Heart left ventricle (tissue), 16 donors: ENCODE data around the gene CCNB1. TPM values are rescaled to one million over a fixed set of nuclear protein-coding genes. Genes with fewer than 3 reads are reported as not detected.
A peak's percentile ranks its signal among the peaks of the same experiment; 100 is the strongest.
"Not testable (repeated sequence)": the region's sequence is repeated elsewhere in the genome, so short reads cannot be mapped to it uniquely, and the experiment has no call there.

Experiments used
- ATAC-seq, 4 donors: fragments of 200-7000 bp; cut with Tn5 transposase; one replicate each; pipeline ENCODE4 v1.9.1; 2020 to 2022; ENCODE audit warnings: moderate library complexity in 4 of 4, mild to moderate bottlenecking in 3 of 4, moderate number of reproducible peaks in 1 of 4
- DNase-seq, 5 donors: peaks; one replicate each; pipeline ENCODE4 v3.0.0-alpha.2; 2020
- H3K27ac ChIP-seq, 12 donors: fragments of 200-600 bp; sonication (generic) in 4 of 12; one replicate each; pipeline versions ENCODE4 v1.5.0 to v1.8.0; 2016 to 2022; ENCODE audit warnings: mild to moderate bottlenecking in 2 of 12
- H3K27me3 ChIP-seq, 9 donors: fragments of 200-600 bp; sonication (generic) in 2 of 9; one replicate each; pipeline versions ENCODE4 v1.5.1 to v1.8.0; 2016 to 2022; ENCODE audit warnings: mild to moderate bottlenecking in 3 of 9
- H3K36me3 ChIP-seq, 9 donors: fragments of 200-600 bp; sonication (generic) in 2 of 9; one replicate each; pipeline versions ENCODE4 v1.5.0 to v1.8.0; 2018 to 2022; ENCODE audit warnings: mild to moderate bottlenecking in 2 of 9
- H3K4me1 ChIP-seq, 12 donors: fragments of 200-600 bp; sonication (generic) in 4 of 12; one replicate each; pipeline versions ENCODE4 v1.5.0 to v1.8.0; 2016 to 2022; ENCODE audit warnings: mild to moderate bottlenecking in 3 of 12
- H3K4me3 ChIP-seq, 12 donors: fragments of 200-600 bp; sonication (generic) in 4 of 12; one replicate each; pipeline versions ENCODE4 v1.5.0 to v1.8.0; 2017 to 2022; ENCODE audit warnings: mild to moderate bottlenecking in 9 of 12, moderate library complexity in 4 of 12
- H3K9me3 ChIP-seq, 12 donors: fragments of 200-600 bp; sonication (generic) in 4 of 12; one replicate each; pipeline versions ENCODE4 v1.5.0 to v1.8.0; 2016 to 2022; ENCODE audit warnings: mild to moderate bottlenecking in 1 of 12
- POLR2A ChIP-seq, 2 donors: fragments of 450-650 bp; IDR thresholded peaks; one replicate each; pipeline ENCODE4 v1.6.1; 2017; ENCODE audit warnings: antibody characterized with exemption in 2 of 2, mild to moderate bottlenecking in 2 of 2, moderate library complexity in 2 of 2
- WGBS, 4 donors: extraction: QIAGEN DNeasy Blood & Tissue Kit in 2 of 4; methylation state at CpG; one replicate each; pipeline versions ENCODE4 v1.1.5 to v1.1.7; 2013 to 2018; 5-methylcytosine and 5-hydroxymethylcytosine counted together
- intact Hi-C, 10 donors: fragments of 100-400 bp; cut with DNase I; formaldehyde crosslinking; loops; one replicate each; pipeline versions ENCODE4 v1.11.1 to v1.14.2; 2022
- polyA plus RNA-seq, 2 donors: library from polyadenylated mRNA; stranded (reverse); fragments of 200-250 nt; gene quantifications; one replicate each; pipeline ENCODE4 v1.2.3, GENCODE V29; 2013
- total RNA-seq, 9 donors: library from RNA; depleted of rRNA in 2 of 9; stranded (reverse); fragments of >200 nt in 2 of 9; fragmentation: NEBNext Ultra II Directional in 3 of 9; extraction: Animal tissue kit (Norgen Biotek cat#: 25700) in 3 of 9; gene quantifications; one replicate each; pipeline versions ENCODE4 v1.1.0 to v1.2.4, GENCODE V29; 2016 to 2023
- TF ChIP-seq, protein P1 (sequence below), 12 donors: fragments of 200-600 bp; sonication (generic) in 4 of 12; IDR thresholded peaks; one replicate each; pipeline versions ENCODE4 v1.5.0 to v1.8.0; 2018 to 2022; ENCODE audit warnings: antibody characterized with exemption in 12 of 12, mild to moderate bottlenecking in 5 of 12
- donor health status: ischemic (EF 13 %, LVEDD 7.1; RV severe dilation, severe dysfunction).
- donor health status: healthy with polysubstance abuse.
- donor health status: DM: no; HTN: yes; CAD: no.
- donor health status: DM: no; HTN: no; CAD: no.
- donor health status: ischemic (EF 25% LVEDD 6.9; RV normal size, moderate dysfunction).
- donor health status: ischemic (EF 25% LVEDD 5.7; RV mildly dilated, moderate dysfunction).
- donor health status: healthy.
- donor health status: DM: yes; HTN: yes; CAD: no.
- donor health status: ischemic (EF 35%, LVEDD 5.7; RV mildly dilated, moderate dysfunction).
- donor health status: nonischemic (EF 11% LVEDD 7.7; RV severe dilation, severe dysfunction).
- donor health status: DM: yes; HTN: yes; CAD: no.
- donor health status: PGD.
- donor health status: ischemic (EF 29% LVEDD 5.4; RV normal size, mild dysfunction).
- donor health status: nonischemic (EF 23%, LVEDD 6.1; RV moderate dilation, normal function).

CCNB1 gene
- total and polyA plus RNA-seq, 11 donors: 1.3 to 22.9 (median 3.6) TPM

DNA sequence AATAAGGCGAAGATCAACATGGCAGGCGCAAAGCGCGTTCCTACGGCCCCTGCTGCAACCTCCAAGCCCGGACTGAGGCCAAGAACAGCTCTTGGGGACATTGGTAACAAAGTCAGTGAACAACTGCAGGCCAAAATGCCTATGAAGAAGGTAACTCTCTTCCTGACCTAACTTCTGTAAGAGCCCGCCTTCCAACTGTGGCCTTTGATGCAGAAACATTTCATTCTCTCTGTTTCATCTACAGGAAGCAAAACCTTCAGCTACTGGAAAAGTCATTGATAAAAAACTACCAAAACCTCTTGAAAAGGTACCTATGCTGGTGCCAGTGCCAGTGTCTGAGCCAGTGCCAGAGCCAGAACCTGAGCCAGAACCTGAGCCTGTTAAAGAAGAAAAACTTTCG lies 979 bp downstream of the CCNB1 start:
- intact Hi-C loops: loop anchor here in 6 of 10 donors (2.0 to 10.0 kb wide), 10 partner anchors 21 to 167 kb away; partner anchors contain the start of genes CCDC125 (in 2 of the 6), CDK7 (in 1 of the 6), CENPH (in 1 of the 6) and SLC30A5 (in 1 of the 6)
- Histone ChIP-seq H3K4me3 (peak overlapping the region in 10 of 12 donors; percentile 61 to 87 (median 72)), H3K36me3 (peaks cover 0 to 18% (median 0%) of the 10 kb centered on the region in 9 donors), H3K27ac (no peak overlapping the region), H3K4me1 (peaks cover 0 to 19% (median 11%) of the 10 kb centered on the region in 12 donors), H3K27me3 (no peaks in the 10 kb centered on the region), H3K9me3 (no peaks in the 10 kb centered on the region)
- no peak for ATAC-seq
- DNase-seq: no peak
- 35 to 50% (median 40%) methylated on average over 8 of the region's 8 CpGs for WGBS, 4 donors
- TF ChIP-seq, protein P1, sequence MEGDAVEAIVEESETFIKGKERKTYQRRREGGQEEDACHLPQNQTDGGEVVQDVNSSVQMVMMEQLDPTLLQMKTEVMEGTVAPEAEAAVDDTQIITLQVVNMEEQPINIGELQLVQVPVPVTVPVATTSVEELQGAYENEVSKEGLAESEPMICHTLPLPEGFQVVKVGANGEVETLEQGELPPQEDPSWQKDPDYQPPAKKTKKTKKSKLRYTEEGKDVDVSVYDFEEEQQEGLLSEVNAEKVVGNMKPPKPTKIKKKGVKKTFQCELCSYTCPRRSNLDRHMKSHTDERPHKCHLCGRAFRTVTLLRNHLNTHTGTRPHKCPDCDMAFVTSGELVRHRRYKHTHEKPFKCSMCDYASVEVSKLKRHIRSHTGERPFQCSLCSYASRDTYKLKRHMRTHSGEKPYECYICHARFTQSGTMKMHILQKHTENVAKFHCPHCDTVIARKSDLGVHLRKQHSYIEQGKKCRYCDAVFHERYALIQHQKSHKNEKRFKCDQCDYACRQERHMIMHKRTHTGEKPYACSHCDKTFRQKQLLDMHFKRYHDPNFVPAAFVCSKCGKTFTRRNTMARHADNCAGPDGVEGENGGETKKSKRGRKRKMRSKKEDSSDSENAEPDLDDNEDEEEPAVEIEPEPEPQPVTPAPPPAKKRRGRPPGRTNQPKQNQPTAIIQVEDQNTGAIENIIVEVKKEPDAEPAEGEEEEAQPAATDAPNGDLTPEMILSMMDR (IDR thresholded peaks at IDR 0.05): no peak
- TF ChIP-seq POLR2A (IDR thresholded peaks at IDR 0.05): no peak

DNA sequence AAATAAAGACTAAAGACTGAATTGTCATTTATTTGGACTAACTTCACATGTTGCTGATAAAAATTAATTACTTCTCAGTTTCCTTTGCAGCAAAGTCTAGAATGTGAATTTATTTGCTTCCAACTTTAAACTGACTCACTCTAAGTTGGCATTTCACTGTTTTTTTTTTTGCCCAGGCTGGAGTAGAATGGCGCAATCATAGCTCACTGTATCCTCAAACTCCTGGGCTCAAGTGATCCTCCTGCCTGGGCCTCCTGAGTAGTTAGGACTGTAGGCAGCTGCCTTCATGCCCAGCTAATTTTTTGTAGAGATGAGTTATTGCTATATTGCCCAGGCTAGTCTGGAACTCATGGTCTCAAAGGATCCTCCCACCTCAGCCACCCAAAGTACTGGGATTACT lies 3.5 kb downstream of the CCNB1 start:
- no peak for DNase-seq
- intact Hi-C loops: loop anchor here in 1 of 10 donors (10.0 kb wide), 1 partner anchor 46 kb away; no protein-coding TSS in a partner anchor
- H3K4me1 ChIP-seq: peaks cover 0 to 19% (median 11%) of the 10 kb centered on the region in 12 donors
- H3K4me3 ChIP-seq: no peak overlapping the region
- H3K9me3 ChIP-seq: no peaks in the 10 kb centered on the region
- H3K27ac ChIP-seq: no peak overlapping the region
- ATAC-seq: no peak
- 100% methylated on average over 1 of the region's 1 CpG for WGBS, 4 donors
- no peaks in the 10 kb centered on the region for H3K27me3 ChIP-seq
- H3K36me3 ChIP-seq: peaks cover 0 to 40% (median 13%) of the 10 kb centered on the region in 9 donors
- no peak for TF ChIP-seq POLR2A (IDR thresholded peaks at IDR 0.05)
- TF ChIP-seq, protein P1 (IDR thresholded peaks at IDR 0.05): no peak

GRCh38 chr5:69170969-69171368 lies 4.0 kb downstream of the CCNB1 start:
- no peaks in the 10 kb centered on the region for H3K9me3 ChIP-seq
- TF ChIP-seq, protein P1 (IDR thresholded peaks at IDR 0.05): no peak
- no peak for TF ChIP-seq POLR2A (IDR thresholded peaks at IDR 0.05)
- peaks cover 0 to 45% (median 15%) of the 10 kb centered on the region in 9 donors for H3K36me3 ChIP-seq
- ATAC-seq (no peak), DNase-seq (no peak)
- no peaks in the 10 kb centered on the region for H3K27me3 ChIP-seq
- intact Hi-C loops: loop anchor here in 1 of 10 donors (10.0 kb wide), 1 partner anchor 46 kb away; no protein-coding TSS in a partner anchor
- WGBS, 4 donors: 93 to 98% (median 97%) methylated on average over 3 of the region's 3 CpGs
- peaks cover 0 to 19% (median 11%) of the 10 kb centered on the region in 12 donors for H3K4me1 ChIP-seq
- H3K4me3 ChIP-seq: no peak overlapping the region
- no peak overlapping the region for H3K27ac ChIP-seq

- WGBS, 4 donors: 92 to 93% (median 92%) methylated on average over 15 of the region's 15 CpGs
- intact Hi-C loops: loop anchor here in 1 of 10 donors (10.0 kb wide), 1 partner anchor 153 kb away; the partner anchor contains the start of gene CCDC125
- not testable (repeated sequence) for DNase-seq
Observed at GRCh38 chr5:69181659-69182293, 14.8 kb downstream of the CCNB1 start.

More at GRCh38 chr5:69181659-69182293, 14.8 kb downstream of the CCNB1 start:
- H3K27me3 ChIP-seq, H3K4me1 ChIP-seq, ATAC-seq, H3K9me3 ChIP-seq, H3K4me3 ChIP-seq, H3K27ac ChIP-seq: not testable (repeated sequence)
- peaks cover 0 to 11% (median 0%) of the 10 kb centered on the region in 9 donors for H3K36me3 ChIP-seq
